ENCODE measurements around the gene ADAMTSL5. TPM values are rescaled to one million over a fixed set of nuclear protein-coding genes. Genes with fewer than 3 reads are reported as not detected.

ADAMTSL5 gene
- total and polyA plus RNA-seq, 2 of the 8 experiments (the other 6 are each of a cell fraction or from before 2014, with no cell fraction given), result 0.82 to 0.99 TPM

- WGBS, 2 experiments (ENCODE audit: extremely low coverage in 1 of 2, insufficient coverage in 1 of 2, insufficient read length in 1 of 2, insufficient replicate concordance in 2 of 2, low coverage in 1 of 2, low lambda C conversion rate in 2 of 2, missing lambda C conversion rate in 1 of 2), result 91% methylated on average over 9 of the region's 17 CpGs; no CpG with 5 or more reads in 1 of the 2 experiments
- H3K23ac ChIP-seq (ENCODE audit: insufficient read length), result no peak overlapping the region
- TF ChIP-seq E2F6 (IDR thresholded peaks at IDR 0.05), result no peak
- TF ChIP-seq RAD21 (IDR thresholded peaks at IDR 0.05 in 1 of 2, conservative IDR thresholded peaks at IDR 0.05 in 1 of 2; ENCODE audit: low read depth in 2 of 2, low read length in 2 of 2), result no peak
- TF ChIP-seq RFX5 (IDR thresholded peaks at IDR 0.05; ENCODE audit: borderline replicate concordance, low read depth, low read length), result no peak
- TF ChIP-seq POLR2A (IDR thresholded peaks at IDR 0.05; ENCODE audit: control extremely low read depth in 1 of 2, low read depth in 2 of 2, low read length in 2 of 2), result no peak
- no peak for TF ChIP-seq TCF12 (IDR thresholded peaks at IDR 0.05; ENCODE audit: low read depth, low read length)
- no peak for TF ChIP-seq ATF3 (IDR thresholded peaks at IDR 0.05; ENCODE audit: insufficient read depth, low read depth, low read length)
- TF ChIP-seq RBBP5 (IDR thresholded peaks at IDR 0.05; ENCODE audit: borderline replicate concordance, low read depth, low read length), result no peak
- no peak for TF ChIP-seq GTF2F1 (IDR thresholded peaks at IDR 0.05; ENCODE audit: borderline replicate concordance, low read depth, low read length)
- TF ChIP-seq RXRA (IDR thresholded peaks at IDR 0.05; ENCODE audit: insufficient read depth, low read depth, low read length), result no peak
- TF ChIP-seq YY1 (IDR thresholded peaks at IDR 0.05; ENCODE audit: low read depth, low read length), result no peak
These were observed 38.5 kb upstream of the ADAMTSL5 start for GRCh38 chr19:1551068-1552040.

More at GRCh38 chr19:1551068-1552040, 38.5 kb upstream of the ADAMTSL5 start:
- H3K79me2 ChIP-seq (ENCODE audit: control insufficient read depth in 1 of 2, insufficient read depth in 2 of 2, low read length in 2 of 2), result no peaks in the 10 kb centered on the region; a peak in 1 of 4 replicates
- H3K9me3 ChIP-seq (ENCODE audit: insufficient read depth in 2 of 2, low read depth in 1 of 2, low read length in 1 of 2), result no peaks in the 10 kb centered on the region; a peak in 1 of 4 replicates
- no peak overlapping the region for H3K4ac ChIP-seq (replicated peaks; ENCODE audit: insufficient read length, low read depth, low read length)
- H2BK20ac ChIP-seq (ENCODE audit: low read length), result no peak overlapping the region
- no peaks in the 10 kb centered on the region for H3K79me1 ChIP-seq (ENCODE audit: low read depth, low read length)
- no peaks in the 10 kb centered on the region for H3K27me3 ChIP-seq (replicated peaks in 1 of 4; ENCODE audit: control insufficient read depth in 3 of 4, extremely low read depth in 1 of 4, insufficient read depth in 3 of 4, low read length in 3 of 4)
- H3K23me2 ChIP-seq (ENCODE audit: low read depth, low read length), result peaks cover 11% of the 10 kb centered on the region; the same call in 1 of the 2 replicates
- no peak for DNase-seq (ENCODE audit: low read depth in 1 of 2, low spot score in 2 of 2)
- no peak overlapping the region for H2AK5ac ChIP-seq (ENCODE audit: low read depth, low read length)
- H3K4me2 ChIP-seq (ENCODE audit: insufficient read depth in 1 of 2, low read depth in 2 of 2, low read length in 2 of 2), result no peak overlapping the region
- H3K9ac ChIP-seq (replicated peaks in 1 of 4; ENCODE audit: extremely low read depth in 1 of 4, low read depth in 3 of 4, low read length in 3 of 4), result no peak overlapping the region
- H4K20me1 ChIP-seq (replicated peaks in 1 of 2; ENCODE audit: control insufficient read depth in 1 of 2, insufficient read depth in 2 of 2, low read length in 2 of 2), result peaks cover 4 to 9% of the 10 kb centered on the region in 2 experiments
- H3K4me3 ChIP-seq (ENCODE audit: extremely low read depth in 1 of 4, insufficient read depth in 2 of 4, low read depth in 3 of 4, low read length in 4 of 4), result no peak overlapping the region
- no peak overlapping the region for H3K56ac ChIP-seq (replicated peaks; ENCODE audit: insufficient read length, low read depth, low read length)
- 0 out of 2 replicates have a peak overlapping the region, but pooled peaks have one; percentile 25 for H4K8ac ChIP-seq (ENCODE audit: extremely low read depth, insufficient read depth, low read length)
- H2BK120ac ChIP-seq (replicated peaks; ENCODE audit: low read depth, low read length), result no peak overlapping the region
- no peak for FAIRE-seq
- no peak overlapping the region for H2BK5ac ChIP-seq (ENCODE audit: low read depth, low read length)
- H4K91ac ChIP-seq (replicated peaks; ENCODE audit: insufficient read length, low read length), result no peak overlapping the region
- H4K5ac ChIP-seq (ENCODE audit: insufficient read length, low read depth, low read length), result no peak overlapping the region
- no peak overlapping the region for H3K14ac ChIP-seq (ENCODE audit: insufficient read length)
- no peak overlapping the region for H2BK12ac ChIP-seq (ENCODE audit: low read depth, low read length)
- no peak overlapping the region for H2BK15ac ChIP-seq (ENCODE audit: low read length)
- ChIA-PET CTCF (ENCODE audit: partially characterized antibody) (interaction anchor here (0.5 to 1.6 kb wide), 11 partner anchors 10 to 1011 kb away, joined by 3 to 4 read pairs (median 3); no protein-coding TSS in a partner anchor), POLR2A (ENCODE audit: partially characterized antibody) (interaction anchor here (1.0 to 2.1 kb wide), 4 partner anchors 11 to 42 kb away, joined by 3 to 11 read pairs (median 6); no protein-coding TSS in a partner anchor)
- no peak overlapping the region for H3K18ac ChIP-seq (ENCODE audit: extremely low read depth, low read length)
- no peaks in the 10 kb centered on the region for H3K4me1 ChIP-seq (replicated peaks in 1 of 4; ENCODE audit: control insufficient read depth in 3 of 4, insufficient read depth in 4 of 4, low read length in 3 of 4)
- peaks cover 0 to 10% (median 1%) of the 10 kb centered on the region in 4 experiments; a peak in 4 of 8 replicates for H3K36me3 ChIP-seq (ENCODE audit: control insufficient read depth in 2 of 4, insufficient read depth in 4 of 4, low read length in 3 of 4)
- no peak overlapping the region for H3K27ac ChIP-seq (ENCODE audit: low read depth, low read length)
- H2AFZ ChIP-seq (ENCODE audit: low read length), result no peak overlapping the region
